OCI-LY3 (cell line): ENCODE data around the gene RPS29.

ENCODE experiments used
- CTCF ChIP-seq: fragments of 200-600, 300-600 bp; sonication (generic); IDR thresholded peaks from 2 replicates; pipeline ENCODE4 v1.5.1; 2014; ENCODE audit warnings: antibody characterized with exemption, low read length, low read depth
- EZH2phosphoT487 ChIP-seq: fragments of 200-600 bp; shearing (Covaris generic); IDR thresholded peaks from 2 replicates; pipeline ENCODE4 v1.6.1; 2018; ENCODE audit warnings: antibody characterized with exemption, mixed run types, low read depth

- TF ChIP-seq CTCF (no peak), EZH2phosphoT487 (no peak)
Observed at GRCh38 chr14:49582113-49582977, 3.8 kb downstream of the RPS29 start.
